ENCODE results near the gene UMODL1. TPM values are rescaled to one million over a fixed set of nuclear protein-coding genes. Genes with fewer than 3 reads are reported as not detected.

Gene UMODL1
- total RNA-seq, 6 donors from 2014 or later = 0.07 to 6.3 (median 0.59) TPM; not detected in 1

GRCh38 chr21:42164064-42164789 lies 93.1 kb downstream of the UMODL1 start:
- DNase-seq (peak in 1 of 2 donors; percentile 78), ATAC-seq (ENCODE audit: low FRiP score in 2 of 2) (peak in 1 of 2 donors; percentile 77)
- no peaks in the 10 kb centered on the region for H3K27me3 ChIP-seq
- WGBS, 2 donors = 58 to 62% methylated on average over 7 of the region's 7 CpGs
- TF ChIP-seq POLR2A (IDR thresholded peaks at IDR 0.05) (no peak), CTCF (IDR thresholded peaks at IDR 0.05) (peak; percentile 40 to 75 (median 64))
- H3K4me1 ChIP-seq = peaks cover 0 to 11% (median 4%) of the 10 kb centered on the region in 4 donors
- no peak overlapping the region for H3K27ac ChIP-seq
- H3K36me3 ChIP-seq = no peaks in the 10 kb centered on the region
- no peaks in the 10 kb centered on the region for H3K9me3 ChIP-seq
- no peak overlapping the region for H3K4me3 ChIP-seq

GRCh38 chr21:42164818-42165217 lies 93.7 kb downstream of the UMODL1 start:
- no peak for ATAC-seq (ENCODE audit: low FRiP score in 2 of 2)
- no peak for TF ChIP-seq CTCF (IDR thresholded peaks at IDR 0.05)
- no peak for TF ChIP-seq EP300 (IDR thresholded peaks at IDR 0.05)
- TF ChIP-seq POLR2A (IDR thresholded peaks at IDR 0.05) = no peak
- TF ChIP-seq POLR2AphosphoS5 (IDR thresholded peaks at IDR 0.05) = no peak
- H3K36me3 ChIP-seq = no peaks in the 10 kb centered on the region
- WGBS, 2 donors = 57 to 67% methylated on average over 4 of the region's 4 CpGs
- no peak overlapping the region for H3K4me3 ChIP-seq
- H3K9me3 ChIP-seq = no peaks in the 10 kb centered on the region
- no peaks in the 10 kb centered on the region for H3K27me3 ChIP-seq
- no peak for DNase-seq
- H3K27ac ChIP-seq = no peak overlapping the region
- H3K4me1 ChIP-seq = peaks cover 0 to 11% (median 4%) of the 10 kb centered on the region in 4 donors

DNA sequence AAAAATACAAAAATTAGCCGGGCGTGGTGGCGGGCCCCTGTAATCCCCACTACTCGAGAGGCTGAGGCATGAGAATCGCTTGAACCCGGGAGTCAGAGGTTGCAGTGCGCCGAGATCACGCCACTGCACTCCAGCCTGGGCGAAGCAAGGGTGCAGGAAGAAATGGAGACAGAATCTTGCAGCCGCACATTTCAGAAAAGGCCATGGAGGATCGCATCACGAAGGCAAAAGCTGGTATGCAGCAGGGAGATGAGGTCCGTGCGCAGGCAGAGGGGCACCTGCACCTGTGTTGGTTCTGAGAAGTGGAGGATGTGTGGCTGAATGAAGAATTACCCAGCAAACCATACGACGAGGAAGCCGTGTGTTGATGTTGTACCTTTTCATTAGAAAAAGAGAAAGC lies 94.8 kb downstream of the UMODL1 start:
- no peaks in the 10 kb centered on the region for H3K9me3 ChIP-seq
- no peak overlapping the region for H3K4me3 ChIP-seq
- ATAC-seq (ENCODE audit: low FRiP score in 2 of 2) = no peak
- no peak for DNase-seq
- no peaks in the 10 kb centered on the region for H3K36me3 ChIP-seq
- no peak overlapping the region for H3K27ac ChIP-seq
- WGBS, 2 donors = 93 to 96% methylated on average over 18 of the region's 18 CpGs
- TF ChIP-seq EP300 (IDR thresholded peaks at IDR 0.05) (no peak), CTCF (IDR thresholded peaks at IDR 0.05) (no peak), POLR2A (IDR thresholded peaks at IDR 0.05) (no peak), POLR2AphosphoS5 (IDR thresholded peaks at IDR 0.05) (no peak)
- H3K4me1 ChIP-seq = peaks cover 0 to 11% (median 4%) of the 10 kb centered on the region in 4 donors
- H3K27me3 ChIP-seq = no peaks in the 10 kb centered on the region

GRCh38 chr21:42169758-42170157 lies 98.6 kb downstream of the UMODL1 start:
- DNase-seq (no peak), ATAC-seq (ENCODE audit: low FRiP score in 2 of 2) (no peak)
- Histone ChIP-seq H3K27ac (peak overlapping the region in 1 of 4 donors; percentile 71), H3K27me3 (no peaks in the 10 kb centered on the region), H3K4me3 (no peak overlapping the region), H3K4me1 (peaks cover 0 to 6% (median 2%) of the 10 kb centered on the region in 4 donors), H3K9me3 (no peaks in the 10 kb centered on the region), H3K36me3 (no peaks in the 10 kb centered on the region)
- no peak for TF ChIP-seq EP300 (IDR thresholded peaks at IDR 0.05)
- TF ChIP-seq POLR2AphosphoS5 (IDR thresholded peaks at IDR 0.05) = no peak

GRCh38 chr21:42171091-42172053 lies 100.3 kb downstream of the UMODL1 start:
- 68 to 73% methylated on average over 14 of the region's 14 CpGs for WGBS, 2 donors
- peak in 1 of 2 donors; percentile 61 for ATAC-seq (ENCODE audit: low FRiP score in 2 of 2)
- no peak overlapping the region for H3K4me3 ChIP-seq
- TF ChIP-seq CTCF (IDR thresholded peaks at IDR 0.05) (no peak), POLR2AphosphoS5 (IDR thresholded peaks at IDR 0.05) (peak in 1 of 2 donors; percentile 40)
- peaks cover 0 to 6% (median 0%) of the 10 kb centered on the region in 4 donors for H3K4me1 ChIP-seq
- no peak for DNase-seq
- no peaks in the 10 kb centered on the region for H3K27me3 ChIP-seq
- peak overlapping the region in 3 of 4 donors; percentile 31 to 71 (median 64) for H3K27ac ChIP-seq
- no peaks in the 10 kb centered on the region for H3K36me3 ChIP-seq
- H3K9me3 ChIP-seq = no peaks in the 10 kb centered on the region
